ENCODE results near the gene PLEKHA1.

Gene PLEKHA1
- long read RNA-seq, full-length matches to known transcripts: 15 of 44 reads
- long read RNA-seq, partial matches to known transcripts: 1 of 44 reads
- long read RNA-seq, other reads (novel, unspliced or antisense): 28 of 44 reads

- Histone ChIP-seq H3K27me3 (ENCODE audit: insufficient read depth, poor library complexity, severe bottlenecking) (peaks cover 3% of the 10 kb centered on the region), H3K27ac (replicated peaks) (no peak within 1 kb of the TSS), H3K4me3 (replicated peaks; ENCODE audit: insufficient read depth, low read length) (peak within 1 kb of the TSS; percentile 53)
- DNase-seq (ENCODE audit: low read depth in 1 of 2, low spot score in 1 of 2): peak; percentile 50 to 88
- no peak for TF ChIP-seq REST (IDR thresholded peaks at IDR 0.05; ENCODE audit: insufficient replicate concordance, low read depth)
- TF ChIP-seq GABPA (IDR thresholded peaks at IDR 0.05; ENCODE audit: low read depth): peak; percentile 30; the same call in 1 of the 2 replicates
Measured at GRCh38 chr10:122374237-122374858, at the start of gene PLEKHA1. PLEKHA1 (plus strand) TSS chr10:122374708; CDS start chr10:122393201, 18,493 bp downstream.

- Histone ChIP-seq H3K4me3 (replicated peaks; ENCODE audit: insufficient read depth, low read length) (no peak overlapping the region), H3K27ac (replicated peaks) (no peak overlapping the region), H3K27me3 (ENCODE audit: insufficient read depth, poor library complexity, severe bottlenecking) (no peaks in the 10 kb centered on the region)
- no peak for DNase-seq (ENCODE audit: low read depth in 1 of 2, low spot score in 1 of 2)
- no peak for TF ChIP-seq POLR2AphosphoS5 (IDR thresholded peaks at IDR 0.05; ENCODE audit: low read depth)
Measured at GRCh38 chr10:122325235-122325634, 49.3 kb upstream of the PLEKHA1 start.

- no peak for DNase-seq (ENCODE audit: low read depth in 1 of 2, low spot score in 1 of 2)
- TF ChIP-seq POLR2AphosphoS5 (IDR thresholded peaks at IDR 0.05; ENCODE audit: low read depth): no peak
- no peak for TF ChIP-seq REST (IDR thresholded peaks at IDR 0.05; ENCODE audit: insufficient replicate concordance, low read depth)
- no peak for TF ChIP-seq SPI1 (IDR thresholded peaks at IDR 0.05; ENCODE audit: borderline replicate concordance, low read depth)
- no peak for TF ChIP-seq GABPA (IDR thresholded peaks at IDR 0.05; ENCODE audit: low read depth)
- no peak for TF ChIP-seq CTCF (IDR thresholded peaks at IDR 0.05; ENCODE audit: insufficient read depth, low read length)
- H3K4me3 ChIP-seq (replicated peaks; ENCODE audit: insufficient read depth, low read length): no peak overlapping the region
- no peaks in the 10 kb centered on the region for H3K27me3 ChIP-seq (ENCODE audit: insufficient read depth, poor library complexity, severe bottlenecking)
- no peak overlapping the region for H3K27ac ChIP-seq (replicated peaks)
Measured at GRCh38 chr10:122326385-122326784, 48.1 kb upstream of the PLEKHA1 start.

GRCh38 chr10:122326806-122327205 is 47.7 kb upstream of the PLEKHA1 start:
- H3K27me3 ChIP-seq (ENCODE audit: insufficient read depth, poor library complexity, severe bottlenecking): no peaks in the 10 kb centered on the region
- no peak overlapping the region for H3K27ac ChIP-seq (replicated peaks)
- TF ChIP-seq CTCF (IDR thresholded peaks at IDR 0.05; ENCODE audit: insufficient read depth, low read length): no peak
- TF ChIP-seq REST (IDR thresholded peaks at IDR 0.05; ENCODE audit: insufficient replicate concordance, low read depth): no peak
- DNase-seq (ENCODE audit: low read depth in 1 of 2, low spot score in 1 of 2): no peak
- H3K4me3 ChIP-seq (replicated peaks; ENCODE audit: insufficient read depth, low read length): no peak overlapping the region

Measured in HL-60 (cell line).